GM18873 (cell line): ENCODE measurements around the gene NLGN3.

Source experiments
- ATAC-seq: cut with Tn5 transposase; IDR thresholded peaks from one replicate; pipeline ENCODE4 v1.9.1; 2021; ENCODE audit warnings: mild to moderate bottlenecking, moderate library complexity, moderate number of reproducible peaks; ENCODE audit not compliant: unreplicated experiment, low FRiP score

NLGN3 gene

DNA sequence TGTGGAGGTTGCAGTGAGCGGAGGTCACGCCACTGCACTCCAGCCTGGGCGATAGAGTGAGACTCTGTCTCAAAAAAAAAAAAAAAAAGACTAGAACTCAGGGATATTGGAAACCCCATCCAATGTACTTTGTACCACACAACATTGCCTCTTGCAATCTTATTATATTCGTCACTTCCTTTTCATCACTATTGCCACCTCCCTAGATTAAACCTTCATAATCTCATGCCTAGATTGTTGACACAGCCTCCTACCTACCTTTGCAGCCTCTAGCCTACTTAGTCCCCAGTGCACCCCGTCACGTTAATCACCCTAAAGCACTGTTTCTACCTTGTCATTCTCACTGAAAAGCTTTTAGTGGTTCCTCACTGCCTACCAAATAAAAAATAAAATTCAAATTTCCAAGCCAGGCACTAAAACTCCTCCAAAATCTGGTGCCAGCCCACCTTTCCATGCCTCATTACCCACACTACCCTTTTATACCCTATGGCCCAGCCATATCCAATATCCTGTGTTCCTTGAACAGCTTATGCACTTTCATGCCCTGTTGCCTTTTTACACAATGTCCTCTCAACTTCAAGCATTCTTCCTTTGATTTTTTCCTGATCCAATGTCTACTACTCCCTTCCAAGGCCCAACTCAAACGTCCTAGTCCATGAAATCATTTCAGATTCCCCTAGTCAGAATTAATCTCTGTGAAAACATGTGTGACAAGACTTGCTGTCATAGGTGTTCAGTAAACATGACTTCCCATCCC lies 54.8 kb downstream of the NLGN3 start:
- no peak for ATAC-seq

GRCh38 chrX:71210816-71211215 lies 66.2 kb downstream of the NLGN3 start:
- no peak for ATAC-seq

DNA sequence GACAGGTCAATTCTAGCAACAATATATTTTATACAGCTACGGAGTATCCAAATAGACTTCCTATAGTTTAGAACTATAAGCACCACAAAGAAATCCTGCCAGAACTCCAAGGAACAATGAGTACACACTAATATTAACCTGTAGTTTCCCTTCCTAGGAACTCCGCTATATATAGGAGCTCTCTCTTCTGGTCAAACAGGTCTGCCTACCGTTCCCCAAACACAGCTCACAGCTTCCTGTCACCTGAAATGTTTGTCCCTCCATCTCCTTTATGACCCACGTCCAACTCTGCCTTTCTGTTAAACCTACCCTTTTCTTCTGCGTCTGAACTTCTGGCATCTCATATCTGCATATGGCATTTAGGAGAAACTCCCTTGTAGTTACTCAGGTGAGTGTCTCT lies 67.9 kb downstream of the NLGN3 start:
- ATAC-seq, result no peak

DNA sequence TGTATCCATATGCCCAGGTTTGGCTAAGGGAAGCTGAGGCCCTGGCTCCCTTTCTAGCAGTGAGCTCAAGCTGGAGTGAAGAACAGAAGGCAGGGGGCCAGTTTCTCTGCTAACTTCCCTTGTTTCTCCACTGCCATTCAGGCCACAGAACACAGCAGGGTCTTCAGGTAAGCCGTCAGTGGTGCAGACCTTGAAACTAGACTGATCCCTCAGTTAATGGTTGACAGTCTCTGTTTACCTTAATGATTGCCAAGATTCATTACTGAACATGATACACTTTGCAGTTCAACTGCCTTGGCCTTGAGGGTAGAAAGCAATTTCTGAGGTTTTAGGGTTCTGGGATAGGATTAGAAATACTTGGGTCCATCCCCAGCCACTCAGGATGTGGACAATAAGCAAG lies 69.5 kb downstream of the NLGN3 start:
- ATAC-seq, result no peak

GRCh38 chrX:71214604-71215337 lies 70.1 kb downstream of the NLGN3 start:
- no peak for ATAC-seq

DNA sequence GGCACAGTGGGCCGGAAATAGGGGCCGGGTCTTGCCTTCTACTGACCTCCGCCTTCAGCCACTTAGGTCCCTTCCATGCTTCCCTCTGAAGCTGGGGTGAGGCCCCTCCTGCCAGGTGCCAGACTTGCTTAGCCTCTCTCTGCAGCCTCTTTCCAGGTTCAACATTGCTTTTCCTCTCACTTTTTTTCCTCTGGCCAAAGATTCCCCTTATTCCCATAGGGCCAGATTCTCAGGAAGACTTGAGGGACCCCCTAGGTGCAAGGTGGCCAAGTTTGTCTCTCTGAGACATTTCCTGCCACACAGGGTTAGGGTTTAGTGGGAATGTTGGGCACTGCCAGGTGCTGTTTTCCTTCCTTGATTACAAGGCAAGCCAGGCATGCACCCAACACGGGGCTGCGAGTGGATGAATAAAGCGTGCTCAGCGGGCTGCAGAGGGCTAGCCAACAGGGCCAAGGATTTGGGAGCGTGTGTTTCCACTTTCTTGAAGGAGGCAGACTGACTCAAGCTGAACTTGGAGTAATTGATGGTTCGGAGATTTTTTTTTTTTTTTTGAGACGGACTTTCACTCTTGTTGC lies 70.8 kb downstream of the NLGN3 start:
- no peak for ATAC-seq

GRCh38 chrX:71216485-71216884 lies 71.8 kb downstream of the NLGN3 start:
- no peak for ATAC-seq

DNA sequence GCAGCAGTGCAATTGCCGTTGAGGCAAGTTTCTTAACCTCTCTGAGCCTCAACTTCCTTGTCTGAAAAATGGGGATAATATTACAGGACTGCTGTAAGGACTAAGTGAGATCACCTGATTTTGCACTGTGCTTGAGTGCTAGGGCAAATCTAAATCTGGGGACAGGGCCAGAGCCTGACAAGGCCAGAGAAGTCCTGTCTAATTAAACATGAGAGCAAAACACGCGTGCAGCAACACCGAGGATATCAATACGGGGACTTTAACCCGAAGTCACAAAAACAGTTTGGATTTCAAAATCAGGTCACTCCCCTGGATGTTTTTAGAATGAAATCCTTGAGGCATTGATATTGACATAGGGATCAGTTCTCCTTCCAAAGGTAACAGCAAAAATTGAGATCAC lies 72.7 kb downstream of the NLGN3 start:
- no peak for ATAC-seq
